ENCODE data around the gene EMC8.

DNA sequence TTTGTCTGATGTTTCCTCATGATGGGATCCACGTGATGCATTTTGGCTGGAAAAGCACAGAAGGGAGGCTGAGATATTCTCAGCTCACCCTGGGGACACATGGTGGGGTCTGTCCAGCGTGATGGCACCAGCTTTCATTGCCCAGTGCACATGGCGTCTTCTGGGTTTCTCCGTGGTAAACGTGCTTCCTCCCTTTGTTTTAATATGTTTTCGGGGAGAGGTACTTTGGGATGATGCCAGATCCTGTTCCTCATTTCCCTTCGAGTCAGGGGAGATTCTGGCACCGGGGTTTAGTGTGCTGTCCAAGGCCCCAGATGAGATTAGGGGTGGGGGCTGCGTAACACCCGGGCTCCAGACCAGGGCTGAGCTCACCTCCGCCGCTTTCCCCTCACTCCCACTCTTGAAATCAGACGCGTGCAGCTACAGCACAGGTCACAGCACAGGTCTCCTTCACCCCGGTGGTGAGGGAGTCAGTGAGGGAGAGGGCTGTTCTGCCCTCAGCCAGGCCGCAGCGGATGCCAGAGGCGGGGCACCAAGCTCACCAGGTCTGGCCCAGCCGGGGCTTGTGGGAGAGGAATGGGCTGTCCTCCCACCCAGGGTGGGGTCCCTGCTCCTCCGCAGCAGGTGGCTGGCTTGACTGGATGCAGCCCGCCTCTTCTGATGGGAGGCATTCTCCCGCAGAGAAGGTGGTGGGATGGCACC is 34.0 kb upstream of the EMC8 start:
- TF ChIP-seq, protein P1, sequence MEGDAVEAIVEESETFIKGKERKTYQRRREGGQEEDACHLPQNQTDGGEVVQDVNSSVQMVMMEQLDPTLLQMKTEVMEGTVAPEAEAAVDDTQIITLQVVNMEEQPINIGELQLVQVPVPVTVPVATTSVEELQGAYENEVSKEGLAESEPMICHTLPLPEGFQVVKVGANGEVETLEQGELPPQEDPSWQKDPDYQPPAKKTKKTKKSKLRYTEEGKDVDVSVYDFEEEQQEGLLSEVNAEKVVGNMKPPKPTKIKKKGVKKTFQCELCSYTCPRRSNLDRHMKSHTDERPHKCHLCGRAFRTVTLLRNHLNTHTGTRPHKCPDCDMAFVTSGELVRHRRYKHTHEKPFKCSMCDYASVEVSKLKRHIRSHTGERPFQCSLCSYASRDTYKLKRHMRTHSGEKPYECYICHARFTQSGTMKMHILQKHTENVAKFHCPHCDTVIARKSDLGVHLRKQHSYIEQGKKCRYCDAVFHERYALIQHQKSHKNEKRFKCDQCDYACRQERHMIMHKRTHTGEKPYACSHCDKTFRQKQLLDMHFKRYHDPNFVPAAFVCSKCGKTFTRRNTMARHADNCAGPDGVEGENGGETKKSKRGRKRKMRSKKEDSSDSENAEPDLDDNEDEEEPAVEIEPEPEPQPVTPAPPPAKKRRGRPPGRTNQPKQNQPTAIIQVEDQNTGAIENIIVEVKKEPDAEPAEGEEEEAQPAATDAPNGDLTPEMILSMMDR (IDR thresholded peaks at IDR 0.05; ENCODE audit: low read depth, low read length), result no peak
- TF ChIP-seq EZH2phosphoT487 (IDR thresholded peaks at IDR 0.05; ENCODE audit: low read depth), result no peak

Measured in OCI-LY3 (cell line).